Gastrocnemius medialis (tissue), 4 donors: ENCODE data around the gene CATSPERB. TPM values are rescaled to one million over a fixed set of nuclear protein-coding genes. Genes with fewer than 3 reads are reported as not detected.
A peak's percentile ranks its signal among the peaks of the same experiment; 100 is the strongest.

Experiments used
- ATAC-seq, 2 donors: fragments of 150-250 bp; one replicate each; pipeline ENCODE4 v1.9.1; 2016
- DNase-seq, 2 donors: peaks; one replicate each; pipeline ENCODE4 v3.0.0-alpha.2; 2019
- H3K27ac ChIP-seq, 4 donors: fragments of 200-600 bp; sonication (generic); 1 replicate in 1 of 4; 2 replicates in 3 of 4; pipeline ENCODE4 v1.5.1; 2016 to 2018; ENCODE audit warnings: mild to moderate bottlenecking in 2 of 4, moderate library complexity in 1 of 4
- H3K27me3 ChIP-seq, 3 donors: fragments of 200-600 bp; sonication (generic) in 2 of 3; 1 replicate in 1 of 3; 2 replicates in 2 of 3; pipeline versions ENCODE4 v1.5.1 to v1.6.0; 2016 to 2019; ENCODE audit warnings: mild to moderate bottlenecking in 1 of 3, moderate library complexity in 1 of 3
- H3K36me3 ChIP-seq, 2 donors: fragments of 200-600 bp; sonication (generic) in 1 of 2; one replicate each; pipeline ENCODE4 v1.5.1; 2017 to 2018
- H3K4me1 ChIP-seq, 2 donors: fragments of 200-600 bp; sonication (generic) in 1 of 2; one replicate each; pipeline ENCODE4 v1.5.1; 2016 to 2017; ENCODE audit warnings: mild to moderate bottlenecking in 2 of 2
- H3K4me3 ChIP-seq, 4 donors: fragments of 200-600 bp; sonication (generic) in 3 of 4; 1 replicate in 1 of 4; 2 replicates in 3 of 4; pipeline ENCODE4 v1.5.1; 2016 to 2019; ENCODE audit warnings: mild to moderate bottlenecking in 2 of 4
- H3K9me3 ChIP-seq, 3 donors: fragments of 200-600 bp; sonication (generic) in 2 of 3; 1 replicate in 1 of 3; 2 replicates in 2 of 3; pipeline ENCODE4 v1.5.1; 2016 to 2019
- POLR2A ChIP-seq, 2 donors: fragments of 450-650 bp; IDR thresholded peaks; one replicate each; pipeline ENCODE4 v1.6.1; 2017; ENCODE audit warnings: antibody characterized with exemption in 2 of 2, mild to moderate bottlenecking in 2 of 2, moderate library complexity in 2 of 2
- in situ Hi-C, 4 donors: fragments of 200-750 bp; cut with MboI; loops; one replicate each; pipeline versions ENCODE4 v1.15.0 to v1.8.0; 2017; ENCODE audit warnings: low sequenced_read_pairs in 4 of 4
- intact Hi-C: fragments of 100-400 bp; cut with DNase I; formaldehyde crosslinking; loops from one replicate; pipeline ENCODE4 v1.15.1; 2023; ENCODE audit warnings: low total_unique reads
- total RNA-seq, 4 donors: library from RNA; depleted of rRNA; stranded (reverse); fragments of >200 nt; gene quantifications; one replicate each; pipeline versions ENCODE4 v1.1.0 to v1.2.3, GENCODE V29; 2016
- TF ChIP-seq, protein P1 (sequence below), 5 experiments: fragments of 450-650 bp in 3 of 5; fragments of 200-600 bp in 2 of 5; sonication (generic) in 2 of 5; IDR thresholded peaks in 4 of 5; conservative IDR thresholded peaks in 1 of 5; 1 replicate in 4 of 5; 2 replicates in 1 of 5; pipeline ENCODE4 v1.5.1; 2016 to 2019; ENCODE audit warnings: antibody characterized with exemption in 5 of 5, mild to moderate bottlenecking in 3 of 5, moderate library complexity in 3 of 5

CATSPERB gene
- total RNA-seq, 4 donors from 2014 or later, result 0.20 to 0.24 TPM; not detected in 2

DNA sequence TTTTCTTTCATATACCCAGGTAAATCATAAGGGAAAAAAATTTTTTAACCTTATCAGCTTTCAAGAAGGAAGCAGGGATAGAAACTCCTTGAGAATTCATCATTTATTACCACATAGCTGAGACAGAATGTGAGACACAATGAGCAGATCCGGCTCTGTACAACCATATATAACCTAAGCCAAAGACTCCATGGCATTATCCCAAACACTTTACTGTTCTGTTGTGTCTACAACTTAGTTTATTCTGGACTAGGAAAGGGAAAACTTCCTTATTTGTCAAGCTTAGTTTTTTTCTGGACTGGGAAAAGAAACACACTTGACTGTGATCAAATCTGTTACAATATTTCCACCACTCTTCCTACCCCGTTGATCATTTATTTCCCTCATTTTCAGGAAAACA lies 38.3 kb upstream of the CATSPERB start:
- Histone ChIP-seq H3K36me3 (no peaks in the 10 kb centered on the region), H3K4me1 (no peaks in the 10 kb centered on the region), H3K9me3 (no peaks in the 10 kb centered on the region), H3K27me3 (no peaks in the 10 kb centered on the region), H3K27ac (no peak overlapping the region), H3K4me3 (no peak overlapping the region)
- TF ChIP-seq POLR2A (IDR thresholded peaks at IDR 0.05), result no peak
- TF ChIP-seq, protein P1, sequence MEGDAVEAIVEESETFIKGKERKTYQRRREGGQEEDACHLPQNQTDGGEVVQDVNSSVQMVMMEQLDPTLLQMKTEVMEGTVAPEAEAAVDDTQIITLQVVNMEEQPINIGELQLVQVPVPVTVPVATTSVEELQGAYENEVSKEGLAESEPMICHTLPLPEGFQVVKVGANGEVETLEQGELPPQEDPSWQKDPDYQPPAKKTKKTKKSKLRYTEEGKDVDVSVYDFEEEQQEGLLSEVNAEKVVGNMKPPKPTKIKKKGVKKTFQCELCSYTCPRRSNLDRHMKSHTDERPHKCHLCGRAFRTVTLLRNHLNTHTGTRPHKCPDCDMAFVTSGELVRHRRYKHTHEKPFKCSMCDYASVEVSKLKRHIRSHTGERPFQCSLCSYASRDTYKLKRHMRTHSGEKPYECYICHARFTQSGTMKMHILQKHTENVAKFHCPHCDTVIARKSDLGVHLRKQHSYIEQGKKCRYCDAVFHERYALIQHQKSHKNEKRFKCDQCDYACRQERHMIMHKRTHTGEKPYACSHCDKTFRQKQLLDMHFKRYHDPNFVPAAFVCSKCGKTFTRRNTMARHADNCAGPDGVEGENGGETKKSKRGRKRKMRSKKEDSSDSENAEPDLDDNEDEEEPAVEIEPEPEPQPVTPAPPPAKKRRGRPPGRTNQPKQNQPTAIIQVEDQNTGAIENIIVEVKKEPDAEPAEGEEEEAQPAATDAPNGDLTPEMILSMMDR (IDR thresholded peaks at IDR 0.05 in 4 of 5, conservative IDR thresholded peaks at IDR 0.05 in 1 of 5), result no peak
- DNase-seq (no peak), ATAC-seq (no peak)
- intact Hi-C loops (no loop called here), in situ Hi-C loops (no loop called here)

GRCh38 chr14:91755570-91756295 lies 23.8 kb upstream of the CATSPERB start:
- Histone ChIP-seq H3K9me3 (no peaks in the 10 kb centered on the region), H3K4me3 (no peak overlapping the region), H3K27ac (peak overlapping the region in 2 of 4 donors; percentile 54 to 69), H3K36me3 (no peaks in the 10 kb centered on the region), H3K4me1 (peaks cover 0 to 17% of the 10 kb centered on the region in 2 donors), H3K27me3 (no peaks in the 10 kb centered on the region)
- ATAC-seq (peak in 1 of 2 donors; percentile 58), DNase-seq (no peak)
- TF ChIP-seq, protein P1 (IDR thresholded peaks at IDR 0.05 in 4 of 5, conservative IDR thresholded peaks at IDR 0.05 in 1 of 5), result no peak
- TF ChIP-seq POLR2A (IDR thresholded peaks at IDR 0.05), result no peak
- intact Hi-C loops, result no loop called here
- in situ Hi-C loops, result no loop called here

DNA sequence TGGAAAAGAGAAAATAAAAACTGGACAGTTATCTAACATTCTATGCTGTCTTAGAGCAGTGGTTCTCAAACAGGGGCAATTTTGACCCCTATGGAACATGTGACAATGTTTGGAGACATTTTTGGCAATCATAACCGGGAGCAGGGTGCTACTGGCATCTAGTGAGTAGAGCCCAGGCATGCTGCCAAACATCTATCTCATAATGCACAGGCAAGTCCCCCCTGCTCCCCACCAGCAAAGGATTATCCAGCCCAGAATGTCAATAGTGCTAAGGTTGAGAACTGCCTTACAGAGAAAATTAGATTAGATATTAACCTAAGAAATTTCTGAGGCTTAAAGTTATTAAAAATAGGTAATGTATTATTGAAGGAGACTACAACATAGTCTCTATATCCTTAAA lies 22.9 kb upstream of the CATSPERB start:
- ATAC-seq (no peak), DNase-seq (no peak)
- in situ Hi-C loops (no loop called here), intact Hi-C loops (no loop called here)
- peaks cover 0 to 17% of the 10 kb centered on the region in 2 donors for H3K4me1 ChIP-seq
- H3K9me3 ChIP-seq, result no peaks in the 10 kb centered on the region
- H3K4me3 ChIP-seq, result no peak overlapping the region
- peak overlapping the region in 3 of 4 donors; percentile 20 to 69 (median 54) for H3K27ac ChIP-seq
- H3K36me3 ChIP-seq, result no peaks in the 10 kb centered on the region
- H3K27me3 ChIP-seq, result no peaks in the 10 kb centered on the region
- TF ChIP-seq, protein P1 (IDR thresholded peaks at IDR 0.05 in 4 of 5, conservative IDR thresholded peaks at IDR 0.05 in 1 of 5), result no peak
- no peak for TF ChIP-seq POLR2A (IDR thresholded peaks at IDR 0.05)

DNA sequence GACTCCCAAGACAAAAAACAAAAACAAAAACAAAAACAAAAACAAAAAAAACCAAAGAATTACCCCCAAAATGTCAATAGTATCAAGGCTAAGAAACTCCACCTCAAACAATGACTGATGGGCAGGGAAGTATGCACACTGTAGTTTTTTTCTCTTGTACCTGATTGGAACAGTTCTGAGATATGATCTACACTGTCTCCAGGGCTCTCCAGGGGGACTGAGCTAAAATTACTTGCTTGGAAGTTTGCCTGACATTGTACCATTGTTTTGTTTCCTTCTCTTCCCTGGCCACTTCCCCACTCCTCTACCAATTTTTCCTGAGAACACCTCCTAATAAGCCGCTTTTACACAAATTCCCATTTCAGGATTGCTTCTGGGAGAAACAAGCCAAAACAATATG lies 22.3 kb upstream of the CATSPERB start:
- intact Hi-C loops (no loop called here), in situ Hi-C loops (no loop called here)
- H3K36me3 ChIP-seq, result no peaks in the 10 kb centered on the region
- ATAC-seq (peak in 1 of 2 donors; percentile 60), DNase-seq (no peak)
- peaks cover 0 to 17% of the 10 kb centered on the region in 2 donors for H3K4me1 ChIP-seq
- TF ChIP-seq, protein P1 (IDR thresholded peaks at IDR 0.05 in 4 of 5, conservative IDR thresholded peaks at IDR 0.05 in 1 of 5), result no peak
- no peak for TF ChIP-seq POLR2A (IDR thresholded peaks at IDR 0.05)
- H3K9me3 ChIP-seq, result no peaks in the 10 kb centered on the region
- H3K27me3 ChIP-seq, result no peaks in the 10 kb centered on the region
- no peak overlapping the region for H3K4me3 ChIP-seq
- H3K27ac ChIP-seq, result peak overlapping the region in 3 of 4 donors; percentile 21 to 69 (median 54)
